A549 (cell line): ENCODE data around the gene ATP10D. TPM values are rescaled to one million over a fixed set of nuclear protein-coding genes. Genes with fewer than 3 reads are reported as not detected.

Experiments
- ATAC-seq, 2 experiments: fragments of 200-7000 bp in 1 of 2; fragments of >200 bp in 1 of 2; cut with Nextera tagmentation in 1 of 2; cut with Tn5 transposase in 1 of 2; 3 replicates each; pipeline versions ENCODE4 v1.8.0 to v1.9.1; 2018 to 2020; ENCODE audit warnings: mild to moderate bottlenecking in 1 of 2, moderate library complexity in 1 of 2
- CTCF ChIA-PET: fragments of 300-600 bp; sonication (Branson Sonifier 250); formaldehyde crosslinking; extraction: SDS; loops from one replicate; lab custom pipeline; 2021; ENCODE audit warnings: antibody characterized with exemption, inconsistent platforms; lab: Yijun Ruan, JAX
- POLR2A ChIA-PET: fragments of 350-600 bp; formaldehyde crosslinking; extraction: SDS; loops from one replicate; lab custom pipeline; 2021; ENCODE audit warnings: antibody characterized with exemption, inconsistent platforms; lab: Yijun Ruan, JAX
- DNase-seq, 2 experiments: peaks; one replicate each; pipeline versions ENCODE4 v3.0.0 to v3.0.0-alpha.2; 2011 to 2016; ENCODE audit warnings: low read depth in 1 of 2, low spot score in 1 of 2
- FAIRE-seq: peaks from 2 replicates; lab custom pipeline; 2011; peaks lifted over from hg19 to GRCh38; lab: Jason Lieb, UNC
- H3K27ac ChIP-seq, 2 experiments: fragments of >200 bp; sonication (Bioruptor Twin); formaldehyde crosslinking; 3 replicates each; pipeline ENCODE4 v1.5.1; 2016 to 2017
- H3K4me1 ChIP-seq: fragments of >200 bp; sonication (Bioruptor Twin); formaldehyde crosslinking; 3 replicates; pipeline ENCODE4 v1.6.1; 2016
- H3K4me2 ChIP-seq: fragments of >200 bp; sonication (Bioruptor Twin); formaldehyde crosslinking; 3 replicates; pipeline ENCODE4 v1.6.1; 2016
- H3K4me3 ChIP-seq: fragments of >200 bp; sonication (Bioruptor Twin); formaldehyde crosslinking; 3 replicates; pipeline ENCODE4 v1.5.1; 2016
- H3K9me3 ChIP-seq: fragments of >200 bp; sonication (Bioruptor Twin); formaldehyde crosslinking; 3 replicates; pipeline ENCODE4 v1.6.1; 2016
- ATOH8 ChIP-seq: fragments of 250-450 bp; sonication (Bioruptor Pico); IDR thresholded peaks from 2 replicates; pipeline ENCODE4 v1.5.0; 2020; ENCODE audit warnings: low read depth, mild to moderate bottlenecking, moderate library complexity
- BCL3 ChIP-seq: fragments of >200 bp; sonication (Bioruptor Twin); formaldehyde crosslinking; IDR thresholded peaks from 3 replicates; pipeline ENCODE4 v1.6.1; 2016
- CEBPB ChIP-seq, 2 experiments: fragments of >200 bp in 1 of 2; sonication (Bioruptor Twin) in 1 of 2; formaldehyde crosslinking in 1 of 2; IDR thresholded peaks; 2 replicates each; pipeline ENCODE4 v1.6.1; 2012 to 2016
- CHD2 ChIP-seq: fragments of 150-350 bp; IDR thresholded peaks from 2 replicates; pipeline ENCODE4 v1.6.1; 2014; ENCODE audit warnings: low read length; ENCODE audit not compliant: partially characterized antibody
- CHD4 ChIP-seq: fragments of 200-600 bp; sonication (generic); IDR thresholded peaks from 2 replicates; pipeline ENCODE4 v1.6.1; 2016; ENCODE audit warnings: antibody characterized with exemption, mild to moderate bottlenecking, borderline replicate concordance
- EHF ChIP-seq: fragments of 250-450 bp; sonication (Bioruptor Pico); IDR thresholded peaks from 2 replicates; pipeline ENCODE4 v1.5.0; 2020; ENCODE audit warnings: mild to moderate bottlenecking
- EHMT2 ChIP-seq: fragments of 200-600 bp; sonication (generic); IDR thresholded peaks from 2 replicates; pipeline ENCODE4 v1.6.1; 2016; ENCODE audit warnings: antibody characterized with exemption, low read depth, mild to moderate bottlenecking, moderate library complexity
- ELK1 ChIP-seq: fragments of 150-350 bp; IDR thresholded peaks from 2 replicates; pipeline ENCODE4 v1.6.1; 2014; ENCODE audit warnings: low read depth, mild to moderate bottlenecking, low read length
- EP300 ChIP-seq, 2 experiments: fragments of >200 bp; sonication (Bioruptor Twin); formaldehyde crosslinking; IDR thresholded peaks; 2 replicates in 1 of 2; 3 replicates in 1 of 2; pipeline ENCODE4 v1.6.1; 2016 to 2017
- ESRRA ChIP-seq: fragments of 150-350 bp; IDR thresholded peaks from 2 replicates; pipeline ENCODE4 v1.6.1; 2014; ENCODE audit warnings: mild to moderate bottlenecking, low read length, borderline replicate concordance
- FOSL2 ChIP-seq, 2 experiments: fragments of 450-650 bp in 1 of 2; fragments of >200 bp in 1 of 2; sonication (Bioruptor Twin) in 1 of 2; formaldehyde crosslinking; IDR thresholded peaks; 2 replicates each; pipeline versions ENCODE4 v1.5.0 to v1.6.1; 2016 to 2020; ENCODE audit warnings: mild to moderate bottlenecking in 1 of 2, moderate library complexity in 1 of 2
- GATA3 ChIP-seq: IDR thresholded peaks from 2 replicates; pipeline ENCODE4 v1.6.1; 2012; ENCODE audit warnings: borderline replicate concordance
- HMGXB4 ChIP-seq: fragments of 250-450 bp; sonication (Bioruptor Pico); IDR thresholded peaks from 2 replicates; pipeline ENCODE4 v1.5.0; 2021; ENCODE audit warnings: mild to moderate bottlenecking, moderate library complexity, borderline replicate concordance
- HOXA7 ChIP-seq: fragments of 250-450 bp; sonication (Bioruptor Pico); IDR thresholded peaks from 2 replicates; pipeline ENCODE4 v1.5.0; 2020; ENCODE audit warnings: mild to moderate bottlenecking, moderate library complexity
- HOXB13 ChIP-seq: fragments of 250-450 bp; sonication (Bioruptor Pico); IDR thresholded peaks from 2 replicates; pipeline ENCODE4 v1.5.0; 2020; ENCODE audit warnings: low read depth, mild to moderate bottlenecking, moderate library complexity
- MAFK ChIP-seq: fragments of 450-650 bp; IDR thresholded peaks from 2 replicates; pipeline ENCODE4 v1.6.1; 2014; ENCODE audit not compliant: partially characterized antibody
- MAZ ChIP-seq: fragments of 150-350 bp; IDR thresholded peaks from 2 replicates; pipeline ENCODE4 v1.6.1; 2014; ENCODE audit warnings: antibody characterized with exemption, low read depth, low read length, borderline replicate concordance
- PBX3 ChIP-seq: IDR thresholded peaks from 2 replicates; pipeline ENCODE4 v1.6.1; 2012
- POLR2A ChIP-seq: IDR thresholded peaks from 2 replicates; pipeline ENCODE4 v1.6.1; 2012; ENCODE audit warnings: mild to moderate bottlenecking, low read length
- RAD21 ChIP-seq, 2 experiments: fragments of >200 bp in 1 of 2; sonication (Bioruptor Twin) in 1 of 2; formaldehyde crosslinking in 1 of 2; IDR thresholded peaks in 1 of 2; conservative IDR thresholded peaks in 1 of 2; 2 replicates in 1 of 2; 3 replicates in 1 of 2; pipeline ENCODE4 v1.6.1; 2012 to 2018; ENCODE audit warnings: inconsistent platforms in 1 of 2
- RCOR1 ChIP-seq: fragments of 150-350 bp; IDR thresholded peaks from 2 replicates; pipeline ENCODE4 v1.6.1; 2014; ENCODE audit warnings: antibody characterized with exemption, low read length, low read depth
- RFX5 ChIP-seq: fragments of 450-650 bp; IDR thresholded peaks from 2 replicates; pipeline ENCODE4 v1.7.1; 2014; ENCODE audit warnings: antibody characterized with exemption, mild to moderate bottlenecking, moderate library complexity
- TP53 ChIP-seq: fragments of 250-450 bp; sonication (Bioruptor Pico); IDR thresholded peaks from 2 replicates; pipeline ENCODE4 v1.5.0; 2021; ENCODE audit warnings: mild to moderate bottlenecking, moderate library complexity
- USF2 ChIP-seq: fragments of 450-650 bp; IDR thresholded peaks from 2 replicates; pipeline ENCODE4 v1.6.1; 2014; ENCODE audit warnings: antibody characterized with exemption
- ZNF302 ChIP-seq: fragments of 250-450 bp; sonication (Bioruptor Pico); IDR thresholded peaks from 2 replicates; pipeline ENCODE4 v1.9.0; 2021; ENCODE audit warnings: inconsistent platforms, mild to moderate bottlenecking, moderate library complexity
- WGBS: methylation state at CpG from one replicate; pipeline ENCODE4 v1.1.6; 2017; ENCODE audit errors: missing lambda C conversion rate; 5-methylcytosine and 5-hydroxymethylcytosine counted together
- polyA plus RNA-seq, 4 experiments: library from polyadenylated mRNA; depleted of rRNA in 3 of 4; stranded (reverse); fragments of >200 nt; fragmentation: RNase III in 1 of 4; extraction: RNeasy Plus Mini Kit Qiagen cat#74134 plus additional on column Dnase treatment in 1 of 4; gene quantifications; 2 replicates in 3 of 4; 3 replicates in 1 of 4; pipeline ENCODE4 v1.2.3, GENCODE V29; 2011 to 2017

ATP10D gene
- polyA plus RNA-seq, 2 of the 4 experiments (the other 2 are of a cell fraction): 2.7 to 6.8 TPM

- TF ChIP-seq MAZ (no peak), RFX5 (no peak), USF2 (no peak), RAD21 (conservative IDR thresholded peaks at IDR 0.05 in 1 of 2, IDR thresholded peaks at IDR 0.05 in 1 of 2) (no peak), EHF (no peak), EHMT2 (no peak), CEBPB (IDR thresholded peaks at IDR 0.05) (no peak), CHD2 (no peak)
- ChIA-PET POLR2A (no interaction called here), CTCF (no interaction called here)
- FAIRE-seq (no peak), DNase-seq (no peak), ATAC-seq (no peak)
- Histone ChIP-seq H3K4me3 (no peak overlapping the region), H3K4me1 (no peaks in the 10 kb centered on the region), H3K27ac (no peak overlapping the region), H3K4me2 (no peak overlapping the region), H3K9me3 (no peaks in the 10 kb centered on the region)
- WGBS: 43% methylated on average over 4 of the region's 4 CpGs
Measured at GRCh38 chr4:47474799-47475198, 10.3 kb upstream of the ATP10D start.

GRCh38 chr4:47475411-47475810 is 9.7 kb upstream of the ATP10D start:
- TF ChIP-seq HOXA7 (CRISPR knock-in tag) (no peak), ATOH8 (CRISPR knock-in tag) (no peak), CHD4 (no peak), ESRRA (no peak), EP300 (IDR thresholded peaks at IDR 0.05) (no peak), HOXB13 (CRISPR knock-in tag) (no peak), TP53 (no peak), RCOR1 (no peak), MAFK (no peak), ZNF302 (CRISPR knock-in tag) (no peak), ELK1 (no peak), POLR2A (no peak), BCL3 (no peak), FOSL2 (IDR thresholded peaks at IDR 0.05) (no peak), FOSL2 (CRISPR knock-in tag; IDR thresholded peaks at IDR 0.05) (no peak), GATA3 (no peak), PBX3 (no peak), HMGXB4 (CRISPR knock-in tag) (no peak)
- TF ChIP-seq, all 56 proteins: peak for 0
- CTCF ChIA-PET: no interaction called here
- POLR2A ChIA-PET: no interaction called here
- no peak for DNase-seq
- Histone ChIP-seq H3K4me1 (no peaks in the 10 kb centered on the region), H3K27ac (no peak overlapping the region), H3K9me3 (no peaks in the 10 kb centered on the region), H3K4me3 (no peak overlapping the region), H3K4me2 (no peak overlapping the region)
- ATAC-seq: no peak
- FAIRE-seq: no peak
- WGBS: 67% methylated on average over 1 of the region's 1 CpG
